Measurements from ENCODE around the gene THEM4. TPM values are rescaled to one million over a fixed set of nuclear protein-coding genes. Genes with fewer than 3 reads are reported as not detected.

Gene THEM4
- total and polyA plus RNA-seq, 2 of the 8 experiments (the other 6 are each of a cell fraction or from before 2014, with no cell fraction given), result 9.9 to 11.2 TPM

DNA sequence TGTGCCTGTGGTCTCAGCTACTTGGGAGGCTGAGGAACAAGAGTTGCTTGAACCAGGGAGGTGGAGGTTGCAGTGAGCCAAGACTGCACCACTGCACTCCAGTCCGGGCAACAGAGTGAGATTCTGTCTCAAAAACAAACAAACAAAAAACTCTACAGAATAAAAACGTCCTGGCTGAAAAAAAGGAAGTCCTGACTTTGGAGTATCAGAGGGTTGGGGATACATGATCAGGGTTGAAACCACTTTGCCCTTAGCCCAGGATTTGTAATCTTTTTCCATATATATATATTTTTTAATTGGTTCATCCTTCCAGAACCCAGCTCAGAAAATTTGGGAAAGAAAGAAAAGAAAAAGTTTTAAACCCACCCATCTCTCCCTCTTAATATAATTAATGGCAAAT is 6.5 kb downstream of the THEM4 start:
- Histone ChIP-seq H3K56ac (replicated peaks; ENCODE audit: insufficient read length, low read depth, low read length) (no peak overlapping the region), H4K5ac (ENCODE audit: insufficient read length, low read depth, low read length) (no peak overlapping the region), H2AFZ (ENCODE audit: low read length) (no peak overlapping the region), H4K20me1 (replicated peaks in 1 of 2; ENCODE audit: control insufficient read depth in 1 of 2, insufficient read depth in 2 of 2, low read length in 2 of 2) (no peaks in the 10 kb centered on the region), H3K9me3 (ENCODE audit: insufficient read depth in 2 of 2, low read depth in 1 of 2, low read length in 1 of 2) (peaks cover 19 to 21% of the 10 kb centered on the region in 2 experiments), H3K27me3 (replicated peaks in 1 of 4; ENCODE audit: control insufficient read depth in 3 of 4, extremely low read depth in 1 of 4, insufficient read depth in 3 of 4, low read length in 3 of 4) (no peaks in the 10 kb centered on the region), H3K4me1 (replicated peaks in 1 of 4; ENCODE audit: control insufficient read depth in 3 of 4, insufficient read depth in 4 of 4, low read length in 3 of 4) (no peaks in the 10 kb centered on the region), H3K18ac (ENCODE audit: extremely low read depth, low read length) (no peak overlapping the region), H3K4me2 (ENCODE audit: insufficient read depth in 1 of 2, low read depth in 2 of 2, low read length in 2 of 2) (no peak overlapping the region), H3K36me3 (ENCODE audit: control insufficient read depth in 2 of 4, insufficient read depth in 4 of 4, low read length in 3 of 4) (peaks cover 0 to 23% (median 0%) of the 10 kb centered on the region in 4 experiments; a peak in 2 of 8 replicates), H3K4ac (replicated peaks; ENCODE audit: insufficient read length, low read depth, low read length) (no peak overlapping the region), H3K14ac (ENCODE audit: insufficient read length) (no peak overlapping the region), H4K91ac (replicated peaks; ENCODE audit: insufficient read length, low read length) (no peak overlapping the region), H3K9ac (replicated peaks in 1 of 4; ENCODE audit: extremely low read depth in 1 of 4, low read depth in 3 of 4, low read length in 3 of 4) (no peak overlapping the region), H4K8ac (ENCODE audit: extremely low read depth, insufficient read depth, low read length) (no peak overlapping the region), H2BK120ac (replicated peaks; ENCODE audit: low read depth, low read length) (no peak overlapping the region), H2BK15ac (ENCODE audit: low read length) (no peak overlapping the region), H3K79me2 (ENCODE audit: control insufficient read depth in 1 of 2, insufficient read depth in 2 of 2, low read length in 2 of 2) (peaks cover 0 to 9% of the 10 kb centered on the region in 2 experiments; a peak in 2 of 4 replicates), H2BK5ac (ENCODE audit: low read depth, low read length) (no peak overlapping the region), H2BK12ac (ENCODE audit: low read depth, low read length) (no peak overlapping the region), H2BK20ac (ENCODE audit: low read length) (no peak overlapping the region), H3K27ac (ENCODE audit: low read depth, low read length) (no peak overlapping the region), H3K79me1 (ENCODE audit: low read depth, low read length) (peaks cover 3% of the 10 kb centered on the region; the same call in 1 of the 2 replicates), H2AK5ac (ENCODE audit: low read depth, low read length) (no peak overlapping the region), H3K23ac (ENCODE audit: insufficient read length) (no peak overlapping the region), H3K4me3 (ENCODE audit: extremely low read depth in 1 of 4, insufficient read depth in 2 of 4, low read depth in 3 of 4, low read length in 4 of 4) (no peak overlapping the region), H3K23me2 (ENCODE audit: low read depth, low read length) (no peaks in the 10 kb centered on the region)
- DNase-seq (ENCODE audit: low read depth in 1 of 2, low spot score in 2 of 2) (no peak), FAIRE-seq (no peak)
- TF ChIP-seq KDM5A (IDR thresholded peaks at IDR 0.05; ENCODE audit: low read length) (no peak), RNF2 (IDR thresholded peaks at IDR 0.05; ENCODE audit: borderline replicate concordance, low read depth, low read length, missing control alignments, poor library complexity, severe bottlenecking) (no peak), PHF8 (conservative IDR thresholded peaks at IDR 0.05; ENCODE audit: low read depth, low read length) (no peak), RBBP5 (IDR thresholded peaks at IDR 0.05; ENCODE audit: borderline replicate concordance, low read depth, low read length) (no peak), SIX5 (IDR thresholded peaks at IDR 0.05; ENCODE audit: low read depth, low read length) (no peak), TAF1 (IDR thresholded peaks at IDR 0.05; ENCODE audit: low read depth, low read length) (no peak), SUZ12 (IDR thresholded peaks at IDR 0.05; ENCODE audit: low read length) (no peak), CREB1 (IDR thresholded peaks at IDR 0.05) (no peak), ZNF274 (IDR thresholded peaks at IDR 0.05; ENCODE audit: borderline replicate concordance, extremely low read depth, low read length) (no peak), GTF2F1 (IDR thresholded peaks at IDR 0.05; ENCODE audit: borderline replicate concordance, low read depth, low read length) (no peak), POU5F1 (IDR thresholded peaks at IDR 0.05; ENCODE audit: low read depth, low read length) (no peak), CBX5 (IDR thresholded peaks at IDR 0.05; ENCODE audit: low read depth, low read length) (no peak), EZH2 (IDR thresholded peaks at IDR 0.05; ENCODE audit: low read depth, low read length, severe bottlenecking) (no peak)
- WGBS, 2 experiments (ENCODE audit: extremely low coverage in 1 of 2, insufficient coverage in 1 of 2, insufficient read length in 1 of 2, insufficient replicate concordance in 2 of 2, low coverage in 1 of 2, low lambda C conversion rate in 2 of 2, missing lambda C conversion rate in 1 of 2), result 92% methylated on average over 2 of the region's 2 CpGs; no CpG with 5 or more reads in 1 of the 2 experiments
- POLR2A ChIA-PET (ENCODE audit: partially characterized antibody), result no interaction called here
- CTCF ChIA-PET (ENCODE audit: partially characterized antibody), result interaction anchor here (1.2 kb wide), 1 partner anchor 29 kb away, joined by 3 read pairs; no protein-coding TSS in a partner anchor
